GM18502 (cell line): ENCODE results near the gene SERPINE2.

Experiments used
- ATAC-seq: cut with Tn5 transposase; IDR thresholded peaks from one replicate; pipeline ENCODE4 v1.9.1; 2021; ENCODE audit warnings: mild to moderate bottlenecking; ENCODE audit not compliant: unreplicated experiment, poor library complexity

Gene SERPINE2

GRCh38 chr2:223980397-223980735 lies 58.7 kb downstream of the SERPINE2 start:
- ATAC-seq = no peak

DNA sequence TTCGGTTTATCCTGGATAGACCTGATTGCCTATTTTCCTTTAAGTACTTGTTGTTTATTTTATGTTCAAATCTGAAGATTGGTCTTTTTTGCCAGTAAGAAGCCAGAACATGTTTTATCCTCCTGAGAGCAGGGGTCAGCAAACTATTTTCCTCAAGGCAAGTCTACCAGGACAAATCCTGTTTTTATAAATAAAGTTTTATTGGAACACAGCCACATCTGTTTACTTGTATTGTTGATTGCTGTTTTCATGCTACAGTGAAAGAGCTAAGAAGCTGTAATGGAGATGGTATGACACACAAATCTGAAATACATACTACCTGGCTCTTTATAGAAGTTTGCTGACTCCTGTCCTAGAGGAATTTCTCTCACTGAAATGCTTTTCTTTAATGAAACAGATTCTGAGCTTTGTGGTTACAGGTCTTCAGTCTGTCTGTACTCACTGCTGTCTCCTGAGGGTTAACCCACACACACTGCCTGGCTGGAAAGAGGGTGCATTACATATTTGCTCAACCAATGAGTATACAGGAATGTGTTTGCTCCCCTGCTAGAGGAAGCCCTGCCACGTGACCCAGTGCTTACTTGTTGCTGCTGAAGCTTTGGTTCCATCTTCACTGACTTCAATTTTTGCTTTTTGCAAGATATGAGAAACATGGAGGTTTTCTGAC lies 59.2 kb downstream of the SERPINE2 start:
- no peak for ATAC-seq

GRCh38 chr2:223978451-223978850 lies 60.6 kb downstream of the SERPINE2 start:
- no peak for ATAC-seq

GRCh38 chr2:223976635-223977226 lies 62.4 kb downstream of the SERPINE2 start:
- ATAC-seq = no peak

GRCh38 chr2:223973606-223974005 lies 65.5 kb downstream of the SERPINE2 start:
- no peak for ATAC-seq

DNA sequence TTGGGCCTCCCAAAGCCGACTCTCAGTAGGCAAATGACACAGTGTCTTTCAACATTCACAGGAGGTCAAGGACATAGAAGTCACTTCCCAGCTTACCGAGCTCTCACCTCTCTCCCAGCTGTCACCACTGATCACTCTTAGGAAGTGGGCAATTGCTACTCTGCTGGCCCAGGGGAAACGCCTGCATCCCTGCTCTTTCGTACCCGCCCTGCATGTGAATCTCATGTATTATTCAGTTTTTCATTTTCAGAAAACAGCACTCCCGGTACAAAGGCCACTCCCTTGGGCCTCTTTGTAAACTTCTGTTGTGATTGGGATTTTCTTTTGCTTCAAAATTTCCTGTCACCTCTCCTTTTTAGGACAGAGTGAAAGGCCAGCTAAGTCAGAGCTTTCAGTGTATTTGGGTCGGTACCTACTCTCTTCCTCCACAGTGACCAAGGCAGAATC lies 66.4 kb downstream of the SERPINE2 start:
- ATAC-seq = no peak

- ATAC-seq = no peak
These were observed 67.4 kb downstream of the SERPINE2 start for GRCh38 chr2:223971731-223972130.

DNA sequence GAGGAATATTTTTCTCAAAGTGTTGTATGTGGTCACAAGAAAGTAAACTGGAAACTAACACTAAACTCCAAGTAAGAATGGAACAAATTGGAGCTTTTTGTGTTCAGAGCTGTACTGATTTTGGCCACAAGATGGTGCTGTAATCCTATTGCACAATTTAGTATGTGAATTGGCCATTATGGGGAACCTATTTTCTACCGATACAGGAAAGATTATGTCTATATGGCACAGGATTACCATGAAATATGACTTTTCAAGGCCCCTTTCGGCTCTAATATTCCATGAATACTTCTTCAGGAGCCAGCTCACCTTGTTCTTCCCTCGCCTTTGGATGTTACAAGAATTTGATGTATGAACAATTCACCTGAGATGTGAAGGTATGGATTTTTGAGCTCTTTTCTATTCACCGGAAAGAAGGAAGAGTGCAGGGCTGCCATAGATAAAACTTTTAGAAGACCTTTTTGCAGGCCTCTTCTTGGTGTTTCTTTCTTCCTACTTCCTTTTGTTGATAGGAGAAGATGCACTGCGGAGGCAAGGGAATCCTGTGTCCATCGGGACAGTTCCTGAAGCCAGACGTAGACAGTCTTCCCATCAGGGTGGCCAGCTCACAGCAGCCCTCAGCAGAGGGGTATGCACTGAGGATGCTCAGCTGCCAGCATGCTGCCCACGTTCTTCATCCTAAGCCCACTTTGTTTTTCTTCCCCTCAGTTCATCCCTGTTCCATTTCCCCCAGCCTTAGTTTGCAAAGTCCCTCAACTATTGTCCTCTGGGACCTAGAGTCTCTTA lies 68.5 kb downstream of the SERPINE2 start:
- peak; percentile 77 for ATAC-seq

- ATAC-seq = no peak
These were observed 69.2 kb downstream of the SERPINE2 start for GRCh38 chr2:223969856-223970255.

- no peak for ATAC-seq
These were observed 69.8 kb downstream of the SERPINE2 start for GRCh38 chr2:223969315-223969714.

DNA sequence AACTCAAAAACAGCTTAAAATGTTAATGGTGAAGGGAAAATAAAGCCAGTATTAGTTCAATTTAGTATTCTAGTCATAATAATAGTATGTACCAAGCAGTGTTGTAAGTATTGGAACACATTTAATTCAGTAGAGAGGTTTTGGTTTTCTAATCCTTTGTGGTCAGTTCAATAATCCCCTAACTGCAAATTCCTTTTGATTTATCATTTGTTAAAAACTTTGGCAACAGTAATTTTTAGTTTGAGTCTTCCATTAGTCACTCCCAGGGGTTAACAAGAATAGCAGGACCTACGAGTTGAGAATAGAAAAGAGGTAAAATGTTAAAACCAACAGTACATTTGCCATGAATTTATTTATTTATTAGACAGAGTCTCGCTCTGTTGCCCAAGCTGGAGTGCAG lies 71.1 kb downstream of the SERPINE2 start:
- ATAC-seq = no peak

DNA sequence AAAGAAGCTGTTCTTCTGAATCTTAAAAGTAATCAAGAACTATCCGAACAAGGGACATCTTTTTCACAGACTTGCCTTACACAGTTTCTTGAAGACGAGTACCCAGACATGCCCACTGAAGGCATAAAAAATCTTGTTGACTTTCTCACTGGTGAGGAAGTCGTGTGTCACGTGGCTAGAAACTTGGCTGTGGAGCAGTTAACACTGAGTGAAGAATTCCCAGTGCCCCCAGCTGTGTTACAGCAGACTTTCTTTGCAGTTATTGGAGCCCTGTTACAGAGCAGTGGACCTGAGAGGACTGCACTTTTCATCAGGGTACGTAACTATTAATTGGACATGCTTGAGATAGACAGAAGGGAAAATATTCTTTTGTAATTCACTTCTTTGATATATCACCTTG lies 79.4 kb downstream of the SERPINE2 start:
- no peak for ATAC-seq

- peak; percentile 97 for ATAC-seq
These were observed 81.8 kb downstream of the SERPINE2 start, which contains the start of gene MRPL44 for GRCh38 chr2:223957092-223957851. Gene MRPL44, plus strand, starts transcription at chr2:223957463. Its CDS starts 10 bp downstream, at chr2:223957473.

DNA sequence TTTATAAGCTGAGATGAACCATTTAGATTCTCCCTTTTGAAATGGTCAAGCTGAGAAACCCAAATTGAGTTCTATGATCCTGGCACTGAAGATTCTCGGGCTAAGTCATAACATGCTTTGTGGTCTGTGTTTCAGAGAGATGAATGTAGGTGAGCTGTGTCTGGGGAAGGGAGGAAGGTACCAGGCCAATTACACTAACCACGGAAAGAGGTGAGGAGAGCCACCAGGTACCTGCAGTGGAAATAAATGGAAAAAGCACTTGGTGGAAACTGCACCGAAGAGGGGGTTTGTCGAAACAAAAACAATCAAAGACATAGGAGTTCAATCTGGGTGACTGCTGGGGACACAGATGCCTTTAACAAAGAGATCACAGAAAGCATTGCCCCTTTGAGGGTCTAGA lies 82.8 kb downstream of the SERPINE2 start:
- no peak for ATAC-seq

DNA sequence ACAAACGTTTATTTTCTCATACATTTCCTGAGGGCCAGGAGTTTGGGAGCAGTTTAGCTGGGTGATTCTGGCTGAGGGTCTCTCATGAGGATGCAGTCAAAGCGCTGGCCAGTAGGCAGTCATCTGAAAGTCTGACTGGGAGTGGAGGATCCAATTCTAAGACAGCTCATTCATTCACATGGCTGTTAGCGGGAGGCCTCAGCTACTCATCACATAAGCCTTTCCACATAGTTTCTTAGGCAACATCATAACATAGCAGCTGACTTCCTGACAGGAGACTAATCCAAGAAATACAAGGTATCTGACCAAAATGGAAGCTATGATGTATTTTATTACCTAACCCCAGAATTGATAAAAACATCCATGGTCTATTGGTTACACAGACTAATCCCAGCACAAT lies 84.7 kb downstream of the SERPINE2 start:
- ATAC-seq = no peak

DNA sequence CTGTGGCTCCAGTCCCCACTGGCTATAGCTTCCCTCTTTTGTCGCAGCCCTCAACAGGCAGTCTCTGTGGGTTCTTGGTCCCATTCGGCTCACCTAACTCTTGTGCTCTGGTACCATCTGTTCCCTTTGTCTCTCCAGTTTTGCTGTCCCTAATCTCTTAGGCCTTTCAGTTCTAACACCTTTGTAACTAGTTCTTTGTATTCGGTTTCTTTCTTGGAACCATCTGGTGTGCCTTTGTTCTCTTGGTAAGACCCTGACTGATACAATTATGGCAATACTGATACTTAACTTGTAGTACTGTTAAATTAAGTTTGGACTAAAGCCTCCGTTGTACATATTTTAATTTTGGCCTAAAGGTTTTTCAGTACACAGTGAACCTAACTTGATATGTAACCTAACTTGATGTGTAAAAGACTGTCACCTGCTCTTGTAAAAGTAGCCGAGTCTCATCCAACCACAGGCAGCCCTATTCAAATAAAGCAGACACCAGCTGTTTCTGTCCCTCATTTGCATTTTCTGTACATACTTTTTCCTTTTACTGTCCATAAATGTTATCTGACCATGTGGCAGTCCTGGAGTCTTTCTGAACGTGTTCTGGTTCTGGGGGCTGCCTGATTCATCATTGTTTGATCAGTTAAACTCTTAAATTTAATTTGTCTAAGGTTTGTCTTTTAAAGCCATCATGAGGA lies 86.7 kb downstream of the SERPINE2 start:
- ATAC-seq = peak; percentile 26

GRCh38 chr2:223950448-223951347 lies 88.4 kb downstream of the SERPINE2 start:
- ATAC-seq = no peak

DNA sequence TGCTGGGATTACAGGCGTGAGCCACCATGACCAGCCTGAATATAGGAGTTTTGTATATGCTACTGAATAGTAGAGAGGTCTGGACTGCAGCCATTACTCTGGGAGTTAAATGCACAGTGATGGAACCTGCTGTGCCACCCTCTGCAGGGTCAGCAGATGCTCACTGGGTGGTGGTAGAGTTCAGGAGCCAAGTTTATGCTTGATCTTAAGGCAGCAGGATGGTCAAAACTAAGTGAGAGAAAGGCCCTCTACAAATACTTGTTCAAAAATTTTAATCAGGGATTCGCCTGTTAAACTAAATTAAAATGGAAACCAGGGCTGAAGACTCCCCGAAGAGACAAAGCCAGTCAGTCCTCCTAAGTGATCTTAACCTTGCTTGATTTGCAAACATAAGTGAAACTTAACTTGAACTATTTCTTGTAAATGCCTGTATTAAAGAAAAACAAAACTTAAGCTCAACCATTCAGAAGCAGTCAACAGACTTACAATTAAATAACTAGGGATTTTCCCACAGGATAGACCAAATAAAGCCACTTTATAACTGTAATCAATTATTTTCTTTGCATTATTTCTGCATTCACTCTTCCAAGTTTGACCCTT lies 89.7 kb downstream of the SERPINE2 start:
- ATAC-seq = no peak

- ATAC-seq = no peak
These were observed 91.3 kb downstream of the SERPINE2 start for GRCh38 chr2:223947711-223948205.
